Keratinocyte (primary cell): ENCODE measurements around the gene ASRGL1. TPM values are rescaled to one million over a fixed set of nuclear protein-coding genes. Genes with fewer than 3 reads are reported as not detected.

Experiments
- DNase-seq: peaks from one replicate; pipeline ENCODE4 v3.0.0-alpha.2; 2011; ENCODE audit warnings: low read depth, missing footprints, low spot score
- FAIRE-seq: peaks from 2 replicates; lab custom pipeline; 2011; peaks lifted over from hg19 to GRCh38; lab: Jason Lieb, UNC
- H2AFZ ChIP-seq: 2 replicates; pipeline ENCODE4 v1.6.0; 2012; ENCODE audit warnings: low read length, control low read depth, inconsistent platforms; ENCODE audit not compliant: control insufficient read depth
- H3K27ac ChIP-seq: 2 replicates; pipeline ENCODE4 v1.5.1; 2011; ENCODE audit warnings: low read length; ENCODE audit not compliant: control insufficient read depth, insufficient read depth
- H3K27me3 ChIP-seq: 3 replicates; pipeline ENCODE4 v1.6.0; 2011; ENCODE audit warnings: low read length; ENCODE audit not compliant: control insufficient read depth, insufficient read depth; ENCODE audit errors: extremely low read depth
- H3K36me3 ChIP-seq, 2 experiments: 2 replicates in 1 of 2; 3 replicates in 1 of 2; pipeline ENCODE4 v1.5.1; 2011; ENCODE audit warnings: low read length in 2 of 2, mild to moderate bottlenecking in 1 of 2; ENCODE audit not compliant: control insufficient read depth in 2 of 2, insufficient read depth in 2 of 2; ENCODE audit errors: extremely low read depth in 1 of 2
- H3K4me1 ChIP-seq: 3 replicates; pipeline ENCODE4 v1.5.1; 2011; ENCODE audit warnings: low read length; ENCODE audit not compliant: control insufficient read depth, insufficient read depth; ENCODE audit errors: extremely low read depth
- H3K4me2 ChIP-seq: 3 replicates; pipeline ENCODE4 v1.6.0; 2011; ENCODE audit warnings: low read depth, low read length; ENCODE audit not compliant: control insufficient read depth, insufficient read depth; ENCODE audit errors: extremely low read depth
- H3K4me3 ChIP-seq, 3 experiments: fragments of 200-600 bp in 1 of 3; sonication (generic) in 1 of 3; 2 replicates in 2 of 3; 3 replicates in 1 of 3; pipeline ENCODE4 v1.5.1; 2011 to 2016; ENCODE audit warnings: low read length in 3 of 3, mild to moderate bottlenecking in 3 of 3, control low read depth in 2 of 3, inconsistent platforms in 1 of 3, low read depth in 1 of 3, mixed read lengths in 1 of 3, mixed run types in 1 of 3, moderate library complexity in 1 of 3; ENCODE audit not compliant: control insufficient read depth in 2 of 3, insufficient read depth in 2 of 3; ENCODE audit errors: extremely low read depth in 1 of 3
- H3K79me2 ChIP-seq: 2 replicates; pipeline ENCODE4 v1.6.0; 2012; ENCODE audit warnings: low read length; ENCODE audit not compliant: control insufficient read depth, insufficient read depth
- H3K9ac ChIP-seq: 3 replicates; pipeline ENCODE4 v1.6.0; 2011; ENCODE audit warnings: low read length; ENCODE audit not compliant: control insufficient read depth, insufficient read depth; ENCODE audit errors: extremely low read depth
- H3K9me1 ChIP-seq: 3 replicates; pipeline ENCODE4 v1.6.0; 2011; ENCODE audit warnings: low read length; ENCODE audit not compliant: control insufficient read depth, insufficient read depth; ENCODE audit errors: extremely low read depth
- H3K9me3 ChIP-seq: 2 replicates; pipeline ENCODE4 v1.5.1; 2012; ENCODE audit warnings: low read depth, low read length; ENCODE audit not compliant: control insufficient read depth
- H4K20me1 ChIP-seq: 3 replicates; pipeline ENCODE4 v1.6.0; 2011; ENCODE audit warnings: low read length; ENCODE audit not compliant: control insufficient read depth, insufficient read depth; ENCODE audit errors: extremely low read depth
- EZH2 ChIP-seq: IDR thresholded peaks from one replicate; pipeline ENCODE4 v1.6.1; 2012; ENCODE audit warnings: inconsistent platforms, mild to moderate bottlenecking, low read length, moderate library complexity
- dilution Hi-C: fragments of 300-500 bp; cut with MboI; formaldehyde crosslinking; loops from one replicate; pipeline ENCODE4 v1.7.0; 2020; ENCODE audit warnings: low sequenced_read_pairs; ENCODE audit not compliant: extremely low pct_ligation_motif_present
- polyA plus RNA-seq, 5 experiments: library from polyadenylated mRNA; depleted of rRNA in 3 of 5; stranded (reverse) in 3 of 5; stranded (forward) in 1 of 5; unstranded in 1 of 5; fragments of >200 nt; gene quantifications; 1 replicate in 1 of 5; 2 replicates in 3 of 5; 3 replicates in 1 of 5; pipeline versions ENCODE4 v1.2.1 to v1.2.3, GENCODE V29; 2011 to 2012; ENCODE audit warnings: missing spikeins in 2 of 5, low read depth in 1 of 5, low replicate concordance in 1 of 5
- TF ChIP-seq, protein P1 (sequence below), 3 experiments: IDR thresholded peaks in 1 of 3; conservative IDR thresholded peaks in 1 of 3; optimal IDR thresholded peaks in 1 of 3; 2 replicates in 2 of 3; 3 replicates in 1 of 3; pipeline versions ENCODE3 to v1.5.1; 2011; ENCODE audit warnings: low read length in 3 of 3, mild to moderate bottlenecking in 3 of 3, moderate library complexity in 2 of 3, control low read depth in 1 of 3, inconsistent platforms in 1 of 3; ENCODE audit not compliant: insufficient read depth in 2 of 3; ENCODE audit errors: extremely low read depth in 1 of 3

The ASRGL1 gene
- polyA plus RNA-seq, 1 donor (not counting 4 experiments of a cell fraction or from before 2014, with no cell fraction given) = 0.05 TPM

GRCh38 chr11:62432695-62433094, 95.4 kb downstream of the ASRGL1 start:
- no peaks in the 10 kb centered on the region for H3K36me3 ChIP-seq
- no peaks in the 10 kb centered on the region for H3K27me3 ChIP-seq
- FAIRE-seq (no peak), DNase-seq (no peak)
- no peak overlapping the region for H3K4me2 ChIP-seq
- H3K9ac ChIP-seq = no peak overlapping the region
- no peaks in the 10 kb centered on the region for H3K9me3 ChIP-seq
- dilution Hi-C loops = no loop called here
- peaks cover 9% of the 10 kb centered on the region for H3K4me1 ChIP-seq
- H3K79me2 ChIP-seq = no peaks in the 10 kb centered on the region
- H2AFZ ChIP-seq = no peak overlapping the region
- no peak overlapping the region for H3K4me3 ChIP-seq
- peaks cover 4% of the 10 kb centered on the region for H3K9me1 ChIP-seq
- TF ChIP-seq, protein P1, sequence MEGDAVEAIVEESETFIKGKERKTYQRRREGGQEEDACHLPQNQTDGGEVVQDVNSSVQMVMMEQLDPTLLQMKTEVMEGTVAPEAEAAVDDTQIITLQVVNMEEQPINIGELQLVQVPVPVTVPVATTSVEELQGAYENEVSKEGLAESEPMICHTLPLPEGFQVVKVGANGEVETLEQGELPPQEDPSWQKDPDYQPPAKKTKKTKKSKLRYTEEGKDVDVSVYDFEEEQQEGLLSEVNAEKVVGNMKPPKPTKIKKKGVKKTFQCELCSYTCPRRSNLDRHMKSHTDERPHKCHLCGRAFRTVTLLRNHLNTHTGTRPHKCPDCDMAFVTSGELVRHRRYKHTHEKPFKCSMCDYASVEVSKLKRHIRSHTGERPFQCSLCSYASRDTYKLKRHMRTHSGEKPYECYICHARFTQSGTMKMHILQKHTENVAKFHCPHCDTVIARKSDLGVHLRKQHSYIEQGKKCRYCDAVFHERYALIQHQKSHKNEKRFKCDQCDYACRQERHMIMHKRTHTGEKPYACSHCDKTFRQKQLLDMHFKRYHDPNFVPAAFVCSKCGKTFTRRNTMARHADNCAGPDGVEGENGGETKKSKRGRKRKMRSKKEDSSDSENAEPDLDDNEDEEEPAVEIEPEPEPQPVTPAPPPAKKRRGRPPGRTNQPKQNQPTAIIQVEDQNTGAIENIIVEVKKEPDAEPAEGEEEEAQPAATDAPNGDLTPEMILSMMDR (optimal IDR thresholded peaks at IDR 0.05 in 1 of 3, IDR thresholded peaks at IDR 0.05 in 1 of 3, conservative IDR thresholded peaks at IDR 0.05 in 1 of 3; ENCODE audit: extremely low read depth in 1 of 3, insufficient read depth in 2 of 3, low read length in 3 of 3) = no peak
- TF ChIP-seq EZH2 = no peak
- H4K20me1 ChIP-seq = no peaks in the 10 kb centered on the region
- H3K27ac ChIP-seq = no peak overlapping the region

GRCh38 chr11:62433141-62433903, 96.1 kb downstream of the ASRGL1 start:
- Histone ChIP-seq H3K27ac (no peak overlapping the region), H3K4me1 (peaks cover 6% of the 10 kb centered on the region), H3K36me3 (no peaks in the 10 kb centered on the region), H3K9me3 (no peaks in the 10 kb centered on the region), H3K9ac (no peak overlapping the region), H2AFZ (no peak overlapping the region), H3K79me2 (no peaks in the 10 kb centered on the region), H3K4me3 (no peak overlapping the region), H3K27me3 (no peaks in the 10 kb centered on the region), H4K20me1 (no peaks in the 10 kb centered on the region), H3K9me1 (peaks cover 4% of the 10 kb centered on the region), H3K4me2 (no peak overlapping the region)
- DNase-seq (no peak), FAIRE-seq (no peak)
- no peak for TF ChIP-seq EZH2
- TF ChIP-seq, protein P1 (optimal IDR thresholded peaks at IDR 0.05 in 1 of 3, IDR thresholded peaks at IDR 0.05 in 1 of 3, conservative IDR thresholded peaks at IDR 0.05 in 1 of 3; ENCODE audit: extremely low read depth in 1 of 3, insufficient read depth in 2 of 3, low read length in 3 of 3) = no peak
- dilution Hi-C loops = no loop called here
